SK-N-SH (cell line): ENCODE results near the gene WWC2.

Experiments used
- CHD2 ChIP-seq: fragments of 150-350 bp; IDR thresholded peaks from 2 replicates; pipeline ENCODE4 v1.6.1; 2018; ENCODE audit warnings: low read length; ENCODE audit not compliant: partially characterized antibody
- JUND ChIP-seq: IDR thresholded peaks from 2 replicates; pipeline ENCODE4 v1.4.0; 2012
- RFX5 ChIP-seq: IDR thresholded peaks from 2 replicates; pipeline ENCODE4 v1.6.1; 2012; ENCODE audit warnings: mild to moderate bottlenecking, improper control_type of control experiment, low read length
- TEAD4 ChIP-seq: IDR thresholded peaks from 2 replicates; pipeline ENCODE4 v1.4.0; 2012; ENCODE audit warnings: mild to moderate bottlenecking, borderline replicate concordance; ENCODE audit not compliant: insufficient read depth
- TF ChIP-seq, protein P1 (sequence below): fragments of 200-600 bp; sonication (generic); IDR thresholded peaks from 2 replicates; pipeline ENCODE4 v1.6.1; 2017; ENCODE audit warnings: antibody characterized with exemption, mild to moderate bottlenecking, moderate library complexity
- TF ChIP-seq, protein P2 (sequence below): IDR thresholded peaks from 2 replicates; pipeline ENCODE4 v1.4.0; 2012; ENCODE audit warnings: low read depth, borderline replicate concordance
- TF ChIP-seq, protein P3 (sequence below): IDR thresholded peaks from 2 replicates; pipeline ENCODE4 v1.4.0; 2012; ENCODE audit warnings: low read depth, borderline replicate concordance

DNA sequence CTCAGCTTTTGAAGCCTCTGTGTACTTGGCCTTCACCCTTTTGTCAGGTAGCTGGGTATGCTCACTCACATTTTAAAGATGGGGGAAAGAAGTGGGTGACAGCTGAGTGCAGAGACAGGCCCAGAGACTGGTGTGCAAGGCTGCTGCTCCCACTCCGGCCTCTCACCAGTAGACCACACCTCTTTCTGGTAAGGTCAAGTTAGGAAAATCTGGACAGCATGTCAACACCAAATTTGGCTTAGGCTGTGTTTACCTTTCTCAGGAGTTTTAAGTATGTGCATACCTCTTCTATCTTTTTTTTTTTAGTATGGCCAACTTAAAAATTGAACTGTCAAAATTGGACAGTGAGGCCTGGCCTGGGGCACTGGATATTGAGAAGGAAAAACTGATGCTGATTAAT is 154.4 kb downstream of the WWC2 start:
- TF ChIP-seq, protein P1, sequence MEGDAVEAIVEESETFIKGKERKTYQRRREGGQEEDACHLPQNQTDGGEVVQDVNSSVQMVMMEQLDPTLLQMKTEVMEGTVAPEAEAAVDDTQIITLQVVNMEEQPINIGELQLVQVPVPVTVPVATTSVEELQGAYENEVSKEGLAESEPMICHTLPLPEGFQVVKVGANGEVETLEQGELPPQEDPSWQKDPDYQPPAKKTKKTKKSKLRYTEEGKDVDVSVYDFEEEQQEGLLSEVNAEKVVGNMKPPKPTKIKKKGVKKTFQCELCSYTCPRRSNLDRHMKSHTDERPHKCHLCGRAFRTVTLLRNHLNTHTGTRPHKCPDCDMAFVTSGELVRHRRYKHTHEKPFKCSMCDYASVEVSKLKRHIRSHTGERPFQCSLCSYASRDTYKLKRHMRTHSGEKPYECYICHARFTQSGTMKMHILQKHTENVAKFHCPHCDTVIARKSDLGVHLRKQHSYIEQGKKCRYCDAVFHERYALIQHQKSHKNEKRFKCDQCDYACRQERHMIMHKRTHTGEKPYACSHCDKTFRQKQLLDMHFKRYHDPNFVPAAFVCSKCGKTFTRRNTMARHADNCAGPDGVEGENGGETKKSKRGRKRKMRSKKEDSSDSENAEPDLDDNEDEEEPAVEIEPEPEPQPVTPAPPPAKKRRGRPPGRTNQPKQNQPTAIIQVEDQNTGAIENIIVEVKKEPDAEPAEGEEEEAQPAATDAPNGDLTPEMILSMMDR, result no peak
- TF ChIP-seq, protein P2, sequence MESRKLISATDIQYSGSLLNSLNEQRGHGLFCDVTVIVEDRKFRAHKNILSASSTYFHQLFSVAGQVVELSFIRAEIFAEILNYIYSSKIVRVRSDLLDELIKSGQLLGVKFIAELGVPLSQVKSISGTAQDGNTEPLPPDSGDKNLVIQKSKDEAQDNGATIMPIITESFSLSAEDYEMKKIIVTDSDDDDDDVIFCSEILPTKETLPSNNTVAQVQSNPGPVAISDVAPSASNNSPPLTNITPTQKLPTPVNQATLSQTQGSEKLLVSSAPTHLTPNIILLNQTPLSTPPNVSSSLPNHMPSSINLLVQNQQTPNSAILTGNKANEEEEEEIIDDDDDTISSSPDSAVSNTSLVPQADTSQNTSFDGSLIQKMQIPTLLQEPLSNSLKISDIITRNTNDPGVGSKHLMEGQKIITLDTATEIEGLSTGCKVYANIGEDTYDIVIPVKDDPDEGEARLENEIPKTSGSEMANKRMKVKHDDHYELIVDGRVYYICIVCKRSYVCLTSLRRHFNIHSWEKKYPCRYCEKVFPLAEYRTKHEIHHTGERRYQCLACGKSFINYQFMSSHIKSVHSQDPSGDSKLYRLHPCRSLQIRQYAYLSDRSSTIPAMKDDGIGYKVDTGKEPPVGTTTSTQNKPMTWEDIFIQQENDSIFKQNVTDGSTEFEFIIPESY, result no peak
- TF ChIP-seq JUND (no peak), RFX5 (no peak), CHD2 (no peak), TEAD4 (no peak)
- TF ChIP-seq, protein P3, sequence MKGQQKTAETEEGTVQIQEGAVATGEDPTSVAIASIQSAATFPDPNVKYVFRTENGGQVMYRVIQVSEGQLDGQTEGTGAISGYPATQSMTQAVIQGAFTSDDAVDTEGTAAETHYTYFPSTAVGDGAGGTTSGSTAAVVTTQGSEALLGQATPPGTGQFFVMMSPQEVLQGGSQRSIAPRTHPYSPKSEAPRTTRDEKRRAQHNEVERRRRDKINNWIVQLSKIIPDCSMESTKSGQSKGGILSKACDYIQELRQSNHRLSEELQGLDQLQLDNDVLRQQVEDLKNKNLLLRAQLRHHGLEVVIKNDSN, result no peak
